Choroid plexus epithelial cell (primary cell): ENCODE results near the gene RNF187.
A peak's percentile ranks its signal among the peaks of the same experiment; 100 is the strongest.

Experiments used
- DNase-seq: peaks from one replicate; pipeline ENCODE4 v3.0.0-alpha.2; 2010; ENCODE audit warnings: low read depth
- H3K4me3 ChIP-seq: 2 replicates; pipeline ENCODE4 v1.5.1; 2011; ENCODE audit warnings: low read depth, mild to moderate bottlenecking, control low read depth, low read length, moderate library complexity
- TF ChIP-seq, protein P1 (sequence below): conservative IDR thresholded peaks from 2 replicates; pipeline ENCODE4 v1.5.1; 2011; ENCODE audit warnings: low read depth, mild to moderate bottlenecking, control low read depth, inconsistent platforms, low read length, moderate library complexity

The RNF187 gene

DNA sequence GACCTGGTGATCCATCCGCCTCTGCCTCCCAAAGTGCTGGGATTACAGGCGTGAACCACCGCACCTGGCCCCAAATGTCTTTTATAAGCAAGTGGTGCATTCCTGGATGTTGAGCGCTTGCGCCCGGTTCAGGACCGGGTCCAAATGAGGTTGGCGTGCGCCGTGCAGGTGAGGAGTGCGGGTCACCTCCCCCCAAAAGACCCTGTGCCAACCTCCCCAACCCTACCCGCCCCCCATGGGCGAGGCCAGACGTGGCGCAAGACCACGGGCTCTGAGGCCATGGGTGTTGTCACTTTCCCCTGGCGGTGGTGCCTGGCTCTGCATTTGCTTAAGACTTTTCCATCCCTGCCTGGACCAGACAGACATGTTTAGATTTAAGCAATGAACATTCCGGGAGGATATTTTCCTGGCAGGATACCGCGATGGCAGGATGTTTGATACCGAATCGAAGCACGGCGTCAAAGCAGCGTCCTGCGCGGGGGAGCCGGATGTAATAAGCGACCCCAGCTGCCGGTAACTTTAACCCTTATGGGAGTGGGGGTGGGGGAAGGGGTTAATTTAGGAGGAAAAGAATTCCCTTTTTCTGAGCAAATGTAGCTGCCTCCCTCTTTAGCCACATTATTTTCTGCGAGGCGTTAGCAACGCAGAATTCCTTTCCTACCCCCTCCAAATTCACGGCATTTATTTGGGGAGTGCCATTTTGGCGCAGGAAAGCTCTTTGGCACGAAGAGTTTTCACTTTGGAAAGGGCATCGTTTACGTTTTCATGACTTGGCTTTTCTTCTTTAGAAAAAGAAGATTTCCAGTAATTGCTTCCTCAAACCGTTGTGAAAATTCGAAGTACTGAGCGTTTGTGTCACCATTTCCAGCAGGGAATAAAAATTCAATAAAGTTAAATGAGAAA is 27.8 kb upstream of the RNF187 start:
- H3K4me3 ChIP-seq = peak overlapping the region; percentile 56
- peak; percentile 83 for DNase-seq
- TF ChIP-seq, protein P1, sequence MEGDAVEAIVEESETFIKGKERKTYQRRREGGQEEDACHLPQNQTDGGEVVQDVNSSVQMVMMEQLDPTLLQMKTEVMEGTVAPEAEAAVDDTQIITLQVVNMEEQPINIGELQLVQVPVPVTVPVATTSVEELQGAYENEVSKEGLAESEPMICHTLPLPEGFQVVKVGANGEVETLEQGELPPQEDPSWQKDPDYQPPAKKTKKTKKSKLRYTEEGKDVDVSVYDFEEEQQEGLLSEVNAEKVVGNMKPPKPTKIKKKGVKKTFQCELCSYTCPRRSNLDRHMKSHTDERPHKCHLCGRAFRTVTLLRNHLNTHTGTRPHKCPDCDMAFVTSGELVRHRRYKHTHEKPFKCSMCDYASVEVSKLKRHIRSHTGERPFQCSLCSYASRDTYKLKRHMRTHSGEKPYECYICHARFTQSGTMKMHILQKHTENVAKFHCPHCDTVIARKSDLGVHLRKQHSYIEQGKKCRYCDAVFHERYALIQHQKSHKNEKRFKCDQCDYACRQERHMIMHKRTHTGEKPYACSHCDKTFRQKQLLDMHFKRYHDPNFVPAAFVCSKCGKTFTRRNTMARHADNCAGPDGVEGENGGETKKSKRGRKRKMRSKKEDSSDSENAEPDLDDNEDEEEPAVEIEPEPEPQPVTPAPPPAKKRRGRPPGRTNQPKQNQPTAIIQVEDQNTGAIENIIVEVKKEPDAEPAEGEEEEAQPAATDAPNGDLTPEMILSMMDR = peak; percentile 81

DNA sequence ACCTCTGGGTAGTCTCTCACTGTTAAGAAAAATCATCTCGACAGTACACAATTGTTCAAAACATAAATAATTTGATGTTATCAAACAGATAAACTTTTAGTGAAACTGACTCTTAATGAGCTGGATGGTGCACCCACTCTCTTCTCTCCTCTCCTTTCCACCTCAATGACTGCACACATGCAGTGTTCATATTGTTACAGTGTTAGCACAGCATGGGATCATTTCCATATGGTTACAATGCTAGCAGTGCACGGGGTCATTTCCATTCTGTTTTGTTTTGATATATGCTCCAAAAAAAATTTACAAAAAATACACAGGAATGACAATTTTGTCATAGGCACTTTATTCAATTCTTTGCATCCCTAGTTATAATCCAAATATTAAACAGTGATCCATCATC is 26.4 kb upstream of the RNF187 start:
- TF ChIP-seq, protein P1 = no peak
- no peak for DNase-seq
- no peak overlapping the region for H3K4me3 ChIP-seq

DNA sequence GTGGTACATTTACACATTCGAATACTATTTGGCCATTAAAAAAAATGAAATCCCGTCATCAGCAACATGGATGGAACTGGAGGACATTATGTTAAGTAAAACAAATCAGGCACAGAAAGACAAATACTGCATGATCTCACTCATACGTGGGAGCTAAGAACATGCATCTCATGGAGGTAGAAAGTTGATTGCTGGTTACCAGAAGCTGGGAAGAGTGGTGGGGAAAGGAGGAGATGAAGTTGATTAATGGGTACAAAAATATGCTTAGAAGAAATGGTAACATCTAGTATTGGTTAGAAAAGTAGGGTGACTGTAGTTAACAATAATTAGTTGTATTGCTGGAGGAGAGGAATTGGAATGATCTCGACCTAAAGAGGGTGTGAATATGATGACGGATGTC is 24.6 kb upstream of the RNF187 start:
- DNase-seq = no peak
- TF ChIP-seq, protein P1 = no peak

DNA sequence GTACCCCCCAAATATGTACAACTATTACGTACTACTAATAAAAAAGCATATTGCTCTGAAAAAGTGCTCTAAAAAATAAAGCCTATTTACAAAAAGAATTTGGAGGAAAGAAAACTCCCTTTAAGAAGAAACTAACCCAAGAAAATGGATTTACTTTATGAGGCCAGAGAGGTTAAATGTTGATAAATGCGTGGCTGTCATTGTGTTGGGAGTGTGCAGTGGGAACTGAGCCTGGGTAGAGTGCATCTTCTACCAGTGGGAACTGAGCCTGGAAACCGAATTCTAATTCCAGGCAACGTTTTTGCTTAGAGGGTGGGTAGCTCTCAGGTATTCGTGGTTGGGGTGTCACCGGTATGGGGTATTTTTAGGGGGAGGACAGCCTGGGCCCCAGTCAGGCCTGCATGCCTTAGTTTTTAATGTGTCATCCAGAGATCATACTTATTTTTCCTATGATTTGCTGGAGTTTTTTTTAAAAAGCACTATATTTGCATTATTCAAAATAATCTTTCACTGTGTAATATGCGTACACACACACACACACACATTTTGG is 24.1 kb upstream of the RNF187 start:
- no peak for DNase-seq
- TF ChIP-seq, protein P1 = no peak
- no peak overlapping the region for H3K4me3 ChIP-seq

More for the DNA sequence above, 24.6 kb upstream of the RNF187 start:
- no peak overlapping the region for H3K4me3 ChIP-seq

DNA sequence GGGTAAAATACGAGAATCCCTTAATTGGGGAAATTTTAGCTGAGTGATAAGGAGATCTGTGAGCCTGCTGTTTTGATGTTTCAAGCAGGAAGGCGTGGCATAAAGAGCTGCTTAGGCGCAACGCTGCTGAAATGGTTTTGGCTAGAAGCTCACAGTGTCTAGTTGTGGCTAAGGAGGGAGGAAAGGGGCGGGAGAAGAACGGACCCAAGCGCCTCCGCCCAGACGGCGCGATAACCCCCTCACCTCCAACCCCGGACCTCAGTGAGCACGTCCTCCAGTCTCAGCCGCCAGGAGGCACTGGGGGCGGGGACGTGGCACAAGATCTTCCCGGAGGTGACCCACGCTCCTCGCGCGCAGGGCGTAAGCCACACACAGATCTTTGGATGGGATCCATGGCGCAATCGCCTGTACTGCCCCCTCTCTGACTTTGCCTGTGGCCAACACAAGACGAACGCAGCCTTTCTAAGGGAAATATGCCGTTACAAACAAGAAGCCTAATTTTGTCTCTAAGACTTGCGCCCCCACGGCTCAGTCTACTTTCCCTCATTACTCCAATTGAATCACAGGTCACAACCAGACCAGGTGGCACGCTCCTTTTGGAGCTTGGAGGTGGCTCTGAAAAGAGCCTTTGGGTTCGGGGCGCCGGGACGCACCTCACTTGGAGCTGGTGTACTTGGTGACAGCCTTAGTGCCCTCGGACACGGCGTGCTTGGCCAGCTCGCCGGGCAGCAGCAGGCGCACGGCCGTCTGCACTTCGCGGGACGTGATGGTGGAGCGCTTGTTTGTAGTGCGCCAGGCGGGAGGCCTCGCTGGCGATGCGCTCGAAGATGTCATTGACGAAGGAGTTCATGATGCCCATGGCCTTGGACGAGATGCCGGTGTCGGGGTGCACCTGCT is 23.4 kb upstream of the RNF187 start:
- peak overlapping the region; percentile 18 for H3K4me3 ChIP-seq
- no peak for DNase-seq
- TF ChIP-seq, protein P1 = peak; percentile 13

DNA sequence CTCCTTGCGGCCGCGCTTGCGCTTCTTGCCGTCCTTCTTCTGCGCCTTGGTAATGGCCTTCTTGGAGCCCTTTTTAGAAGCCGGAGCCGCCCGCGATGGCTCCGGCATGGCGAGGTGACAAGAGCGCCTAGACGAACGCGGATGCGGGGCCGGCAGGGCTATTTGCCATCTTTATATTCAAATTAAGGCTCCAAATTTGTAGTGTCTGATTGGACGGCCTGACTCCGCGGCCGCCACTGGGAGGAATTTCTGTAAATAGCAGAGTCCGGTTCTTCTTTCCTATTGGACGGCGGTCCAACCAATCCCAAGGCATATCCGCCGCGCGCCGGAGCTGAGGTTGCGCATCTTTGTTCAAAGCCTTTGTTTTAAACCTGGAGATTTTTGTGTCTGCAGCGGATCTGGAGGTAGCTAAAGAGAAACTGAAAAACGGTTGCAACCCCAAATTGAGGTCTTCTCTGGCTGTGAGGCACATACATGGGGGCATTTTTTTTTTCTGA is 22.6 kb upstream of the RNF187 start:
- peak overlapping the region; percentile 51 for H3K4me3 ChIP-seq
- TF ChIP-seq, protein P1 = no peak
- peak; percentile 89 for DNase-seq
